ENCODE data around the gene ZBTB2.

GRCh38 chr6:151326116-151326825 lies 65.1 kb downstream of the ZBTB2 start:
- no peak for TF ChIP-seq CTCF (tag by site-specific recombination; IDR thresholded peaks at IDR 0.05)
- no peak for TF ChIP-seq ZNF274 (IDR thresholded peaks at IDR 0.05; ENCODE audit: low read length)
- TF ChIP-seq ZNF274 (tag by site-specific recombination; IDR thresholded peaks at IDR 0.05; ENCODE audit: borderline replicate concordance): no peak
- TF ChIP-seq ZNF449 (tag by site-specific recombination; IDR thresholded peaks at IDR 0.05): no peak
- TF ChIP-seq ZNF792 (tag by site-specific recombination; IDR thresholded peaks at IDR 0.05): no peak
- TF ChIP-seq ATF2 (tag by site-specific recombination; IDR thresholded peaks at IDR 0.05; ENCODE audit: low read depth): no peak
- TF ChIP-seq KLF1 (tag by site-specific recombination; IDR thresholded peaks at IDR 0.05): no peak
- no peak for TF ChIP-seq ZNF510 (tag by site-specific recombination; IDR thresholded peaks at IDR 0.05; ENCODE audit: insufficient replicate concordance)
- TF ChIP-seq ZNF791 (tag by site-specific recombination; IDR thresholded peaks at IDR 0.05): no peak
- TF ChIP-seq WT1 (tag by site-specific recombination; IDR thresholded peaks at IDR 0.05): no peak
- TF ChIP-seq KLF9 (tag by site-specific recombination; IDR thresholded peaks at IDR 0.05; ENCODE audit: low read depth): no peak
- no peak for TF ChIP-seq ZBTB7A (tag by site-specific recombination; IDR thresholded peaks at IDR 0.05; ENCODE audit: low read depth)
- no peak for TF ChIP-seq ZNF549 (tag by site-specific recombination; IDR thresholded peaks at IDR 0.05)
- TF ChIP-seq ZNF239 (tag by site-specific recombination; IDR thresholded peaks at IDR 0.05): no peak
- no peak for TF ChIP-seq ZSCAN30 (tag by site-specific recombination; IDR thresholded peaks at IDR 0.05)

Measured in HEK293 (cell line).